Neural progenitor cell (in vitro differentiated cells): Measurements from ENCODE around the gene TNFRSF21.

Experiments used
- EZH2 ChIP-seq: fragments of 200-600 bp; sonication (generic); IDR thresholded peaks from 2 replicates; pipeline ENCODE4 v1.6.1; 2017; ENCODE audit warnings: antibody characterized with exemption, mild to moderate bottlenecking, moderate library complexity
- EZH2phosphoT487 ChIP-seq: fragments of 200-600 bp; sonication (generic); IDR thresholded peaks from 2 replicates; pipeline ENCODE4 v1.6.1; 2017; ENCODE audit warnings: antibody characterized with exemption
- TF ChIP-seq, protein P1 (sequence below): fragments of 200-600 bp; sonication (generic); IDR thresholded peaks from 2 replicates; pipeline ENCODE4 v1.5.1; 2017; ENCODE audit warnings: antibody characterized with exemption, mild to moderate bottlenecking

DNA sequence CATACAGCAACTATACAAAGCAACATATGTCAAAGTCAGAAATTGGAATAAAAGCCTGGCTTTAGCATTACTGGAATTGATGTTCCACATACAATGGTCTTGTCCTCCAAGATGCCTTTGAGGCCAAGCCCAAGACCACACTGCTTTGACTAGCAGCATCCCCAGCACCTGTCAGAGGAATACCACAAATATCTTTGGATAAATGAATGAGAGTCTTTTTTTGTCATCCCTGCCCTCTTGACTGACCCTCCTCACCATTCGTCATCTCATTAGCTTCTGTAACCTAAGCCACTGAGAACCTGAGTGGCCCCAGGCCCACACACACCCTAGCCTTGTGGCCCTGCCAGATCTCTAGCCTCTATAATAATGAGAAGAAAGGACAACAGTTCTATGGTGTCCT is 48.5 kb downstream of the TNFRSF21 start:
- TF ChIP-seq EZH2 (no peak), EZH2phosphoT487 (no peak)
- TF ChIP-seq, protein P1, sequence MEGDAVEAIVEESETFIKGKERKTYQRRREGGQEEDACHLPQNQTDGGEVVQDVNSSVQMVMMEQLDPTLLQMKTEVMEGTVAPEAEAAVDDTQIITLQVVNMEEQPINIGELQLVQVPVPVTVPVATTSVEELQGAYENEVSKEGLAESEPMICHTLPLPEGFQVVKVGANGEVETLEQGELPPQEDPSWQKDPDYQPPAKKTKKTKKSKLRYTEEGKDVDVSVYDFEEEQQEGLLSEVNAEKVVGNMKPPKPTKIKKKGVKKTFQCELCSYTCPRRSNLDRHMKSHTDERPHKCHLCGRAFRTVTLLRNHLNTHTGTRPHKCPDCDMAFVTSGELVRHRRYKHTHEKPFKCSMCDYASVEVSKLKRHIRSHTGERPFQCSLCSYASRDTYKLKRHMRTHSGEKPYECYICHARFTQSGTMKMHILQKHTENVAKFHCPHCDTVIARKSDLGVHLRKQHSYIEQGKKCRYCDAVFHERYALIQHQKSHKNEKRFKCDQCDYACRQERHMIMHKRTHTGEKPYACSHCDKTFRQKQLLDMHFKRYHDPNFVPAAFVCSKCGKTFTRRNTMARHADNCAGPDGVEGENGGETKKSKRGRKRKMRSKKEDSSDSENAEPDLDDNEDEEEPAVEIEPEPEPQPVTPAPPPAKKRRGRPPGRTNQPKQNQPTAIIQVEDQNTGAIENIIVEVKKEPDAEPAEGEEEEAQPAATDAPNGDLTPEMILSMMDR = no peak
